Limb (tissue), 2 donors: ENCODE data around the gene MSRB3.
"Not testable (repeated sequence)": the region's sequence is repeated elsewhere in the genome, so short reads cannot be mapped to it uniquely, and the experiment has no call there.

Experiments used
- DNase-seq, 2 donors: peaks; one replicate each; pipeline ENCODE4 v3.0.0-alpha.2; 2016; ENCODE audit errors: extremely low spot score in 2 of 2

MSRB3 gene

DNA sequence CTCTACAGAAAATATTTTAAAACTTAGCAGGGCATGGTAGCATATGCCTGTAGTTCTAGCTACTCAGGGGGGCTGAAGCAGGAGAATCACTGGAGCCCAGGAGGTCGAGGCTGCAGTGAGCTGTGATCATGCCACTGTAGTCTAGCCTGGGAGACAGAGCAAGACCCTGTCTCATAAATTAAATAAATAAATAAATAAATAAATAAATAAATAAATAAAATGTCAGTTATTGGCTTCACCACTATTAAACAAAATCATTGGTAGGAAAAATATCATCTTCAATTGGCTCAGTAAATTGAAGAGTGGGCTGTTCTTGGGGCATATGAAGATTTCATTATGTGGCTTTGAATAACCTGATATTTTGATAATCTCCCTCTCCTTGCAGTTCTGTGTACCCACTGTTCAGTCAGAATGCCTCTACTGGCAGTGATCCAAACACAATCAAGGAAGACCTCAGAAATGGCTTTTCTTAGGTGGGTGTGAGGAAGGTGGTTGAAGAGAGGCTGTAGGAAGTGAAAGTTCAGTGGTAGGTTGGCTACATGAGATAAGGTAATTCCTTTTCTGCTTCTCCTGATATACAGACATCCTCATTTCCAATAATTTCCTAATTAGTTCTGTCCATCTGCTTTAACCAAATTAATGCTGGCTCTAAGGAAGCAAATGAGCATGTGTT, 175.8 kb downstream of the MSRB3 start:
- no peak for DNase-seq

DNA sequence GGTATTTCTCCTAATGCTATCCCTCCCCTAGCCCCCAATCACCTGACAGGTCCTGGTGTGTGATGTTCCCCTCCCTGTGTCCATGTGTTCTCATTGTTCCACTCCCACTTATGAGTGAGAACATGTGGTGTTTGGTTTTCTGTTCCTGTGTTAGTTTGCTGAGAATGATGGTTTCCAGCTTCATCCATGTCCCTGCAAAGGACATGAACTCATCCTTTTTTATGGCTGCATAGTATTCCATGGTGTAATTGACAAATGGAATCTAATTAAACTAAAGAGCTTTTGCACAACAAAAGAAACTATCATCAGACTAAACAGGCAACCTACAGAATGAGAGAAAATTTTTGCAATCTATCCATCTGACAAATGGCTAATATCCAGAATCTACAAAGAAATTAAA, 178.9 kb downstream of the MSRB3 start:
- DNase-seq = not testable (repeated sequence)

DNA sequence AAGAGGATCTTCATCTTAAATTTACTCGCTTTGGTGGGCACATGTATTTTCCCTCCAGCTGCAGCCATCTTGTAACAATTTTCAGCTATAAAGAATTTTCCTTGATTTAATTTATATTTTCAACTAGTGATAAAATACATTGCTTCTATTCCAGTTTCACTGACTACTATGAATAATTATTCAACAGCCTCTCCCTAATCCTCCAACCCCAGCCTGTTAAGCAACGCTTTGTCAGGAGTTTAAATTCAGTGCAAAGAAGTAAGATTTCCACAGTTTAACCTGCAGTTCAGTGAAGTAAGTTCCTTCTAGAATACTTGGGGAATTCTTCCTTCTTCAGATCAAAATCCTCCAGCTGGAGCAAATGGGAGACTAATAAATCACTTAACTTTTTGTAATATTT, 180.2 kb downstream of the MSRB3 start:
- no peak for DNase-seq

DNA sequence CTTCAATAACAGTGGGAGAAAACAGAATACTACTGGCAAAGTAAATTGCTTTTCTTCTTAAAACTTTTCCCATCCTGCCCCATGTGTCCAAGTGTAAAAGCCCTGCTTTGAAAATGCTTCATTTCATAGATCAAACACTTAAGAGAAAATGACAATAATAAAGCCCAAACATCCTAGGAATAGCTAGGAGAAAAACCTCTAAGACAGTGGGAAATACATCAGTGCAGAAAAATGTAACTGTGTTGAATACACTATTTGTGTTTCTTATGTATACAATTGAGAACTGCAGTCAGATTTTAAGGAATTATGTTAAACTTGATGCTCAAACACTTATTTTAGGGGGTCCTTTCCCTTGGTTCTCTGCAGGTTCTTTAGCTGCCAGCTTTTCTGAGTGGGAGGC, 181.1 kb downstream of the MSRB3 start:
- no peak for DNase-seq

DNA sequence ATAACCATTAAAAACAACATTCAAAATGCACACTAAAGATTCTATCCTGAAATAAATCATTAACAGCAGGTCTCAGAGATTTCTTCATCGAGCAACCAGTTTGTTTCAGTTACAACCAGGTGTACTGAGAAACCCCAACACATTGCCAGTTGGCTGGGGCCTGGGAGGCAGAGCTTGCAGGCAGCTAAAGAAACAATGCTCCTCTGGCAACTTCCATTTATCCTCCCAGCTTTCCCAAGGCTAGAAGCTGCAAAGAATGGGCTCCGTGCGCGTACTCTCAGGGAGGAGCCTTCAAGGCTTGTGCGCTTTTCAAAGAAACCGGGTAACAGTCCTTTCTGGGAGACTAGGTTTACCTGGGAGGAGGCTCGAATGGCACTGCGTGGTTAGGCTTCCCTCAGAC, 181.6 kb downstream of the MSRB3 start:
- no peak for DNase-seq

DNA sequence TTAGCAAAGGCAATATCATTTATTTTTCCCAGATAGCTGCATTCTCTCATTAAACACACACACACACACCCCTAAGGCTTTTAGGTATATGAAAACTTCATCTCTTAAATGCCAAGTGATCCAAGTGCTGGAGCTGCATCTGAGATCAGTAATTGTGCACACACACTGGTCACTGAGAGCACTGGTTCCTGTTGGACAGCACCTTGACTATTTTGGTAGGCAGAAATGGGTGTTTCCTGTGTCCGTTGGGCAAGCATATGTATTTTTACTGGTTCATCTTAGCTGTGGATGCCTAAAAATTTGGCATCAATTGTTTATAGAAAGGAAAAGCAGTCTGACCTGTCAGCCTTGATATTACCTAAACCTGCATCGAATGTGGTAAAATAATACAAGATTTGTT, 182.5 kb downstream of the MSRB3 start:
- no peak for DNase-seq

DNA sequence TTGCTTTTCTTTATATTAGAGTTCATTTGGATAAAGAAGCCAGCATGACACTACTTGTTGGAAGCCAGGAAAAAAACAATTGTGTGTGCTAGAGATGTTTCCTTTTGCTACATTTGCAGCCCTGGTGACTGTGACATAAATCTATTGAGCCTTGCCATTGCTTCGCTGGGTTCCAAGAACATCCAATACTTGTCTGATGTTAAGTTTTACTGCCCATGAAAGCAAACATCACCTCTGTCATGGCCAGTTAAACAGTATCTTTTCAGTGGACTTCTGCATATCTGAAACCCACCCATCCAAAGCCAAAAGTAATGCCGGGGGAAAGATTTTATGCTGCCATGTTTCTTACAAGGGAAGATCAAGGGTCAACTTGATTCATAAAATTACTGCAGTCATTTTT, 184.0 kb downstream of the MSRB3 start:
- no peak for DNase-seq

DNA sequence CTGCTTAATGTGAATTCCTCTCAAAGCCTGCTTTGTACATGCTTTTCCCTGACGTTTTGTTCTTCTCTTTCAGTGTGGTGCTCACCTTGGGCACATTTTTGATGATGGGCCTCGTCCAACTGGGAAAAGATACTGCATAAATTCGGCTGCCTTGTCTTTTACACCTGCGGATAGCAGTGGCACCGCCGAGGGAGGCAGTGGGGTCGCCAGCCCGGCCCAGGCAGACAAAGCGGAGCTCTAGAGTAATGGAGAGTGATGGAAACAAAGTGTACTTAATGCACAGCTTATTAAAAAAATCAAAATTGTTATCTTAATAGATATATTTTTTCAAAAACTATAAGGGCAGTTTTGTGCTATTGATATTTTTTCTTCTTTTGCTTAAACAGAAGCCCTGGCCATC, 184.6 kb downstream of the MSRB3 start:
- no peak for DNase-seq

DNA sequence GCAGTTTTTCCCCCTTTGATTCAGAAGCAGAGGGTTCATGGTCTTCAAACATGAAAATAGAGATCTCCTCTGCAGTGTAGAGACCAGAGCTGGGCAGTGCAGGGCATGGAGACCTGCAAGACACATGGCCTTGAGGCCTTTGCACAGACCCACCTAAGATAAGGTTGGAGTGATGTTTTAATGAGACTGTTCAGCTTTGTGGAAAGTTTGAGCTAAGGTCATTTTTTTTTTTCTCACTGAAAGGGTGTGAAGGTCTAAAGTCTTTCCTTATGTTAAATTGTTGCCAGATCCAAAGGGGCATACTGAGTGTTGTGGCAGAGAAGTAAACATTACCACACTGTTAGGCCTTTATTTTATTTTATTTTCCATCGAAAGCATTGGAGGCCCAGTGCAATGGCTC, 185.1 kb downstream of the MSRB3 start:
- no peak for DNase-seq

DNA sequence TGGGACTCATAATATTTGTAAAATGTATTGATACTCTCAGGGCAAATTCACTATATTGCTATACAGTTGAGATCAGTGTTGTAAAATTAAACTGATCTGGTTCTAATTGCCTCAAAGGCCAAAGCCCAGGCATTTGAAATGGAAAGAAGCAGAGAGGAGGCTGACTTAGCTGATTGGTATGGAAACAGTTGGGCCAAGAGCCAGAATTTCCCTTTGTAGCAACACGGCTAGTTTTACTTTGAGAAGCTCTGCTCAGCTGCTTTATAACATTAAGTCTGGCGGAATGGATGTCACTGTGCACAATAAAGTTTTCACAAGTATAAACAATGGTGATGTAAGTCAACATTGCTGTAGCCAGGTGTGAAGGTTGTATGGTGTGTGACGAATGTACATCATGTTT, 186.4 kb downstream of the MSRB3 start:
- DNase-seq = peak; percentile 43 to 70

DNA sequence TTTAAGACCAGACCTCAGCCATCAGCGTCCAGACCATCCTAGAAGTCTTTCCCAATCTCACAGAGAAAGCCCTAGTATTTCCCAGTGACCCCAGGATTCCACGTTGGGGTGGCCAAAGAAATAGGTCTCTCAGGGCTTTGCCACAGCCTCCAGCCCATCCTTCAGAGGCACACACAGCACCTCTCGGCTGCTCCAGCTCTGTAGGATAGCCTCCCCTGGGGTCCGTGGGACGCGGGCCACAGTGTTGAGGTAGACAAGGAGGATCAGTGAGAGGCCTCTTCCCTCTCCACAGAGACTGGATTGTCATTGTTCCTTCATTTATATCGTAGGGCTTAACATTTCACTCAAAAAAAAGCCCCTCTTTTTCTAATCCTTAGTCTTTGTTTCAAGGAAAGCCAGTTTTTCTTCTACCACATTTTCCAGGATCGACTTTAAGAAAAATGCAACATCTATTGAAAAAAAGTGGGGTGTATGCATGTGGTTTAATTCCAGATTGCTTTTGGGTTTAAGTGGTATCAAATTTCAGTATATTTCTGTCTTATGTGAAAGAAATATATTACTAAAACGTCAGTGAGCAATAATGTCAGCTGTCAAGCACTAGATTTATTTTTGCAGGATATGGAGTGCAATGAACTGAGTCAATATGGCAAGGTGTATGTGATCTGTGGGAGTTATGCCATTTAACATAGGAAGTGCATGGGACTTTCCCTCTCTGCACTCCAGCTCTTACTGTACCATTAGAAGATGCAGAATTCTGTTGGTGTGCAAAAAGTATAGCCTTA, 187.5 kb downstream of the MSRB3 start:
- no peak for DNase-seq

DNA sequence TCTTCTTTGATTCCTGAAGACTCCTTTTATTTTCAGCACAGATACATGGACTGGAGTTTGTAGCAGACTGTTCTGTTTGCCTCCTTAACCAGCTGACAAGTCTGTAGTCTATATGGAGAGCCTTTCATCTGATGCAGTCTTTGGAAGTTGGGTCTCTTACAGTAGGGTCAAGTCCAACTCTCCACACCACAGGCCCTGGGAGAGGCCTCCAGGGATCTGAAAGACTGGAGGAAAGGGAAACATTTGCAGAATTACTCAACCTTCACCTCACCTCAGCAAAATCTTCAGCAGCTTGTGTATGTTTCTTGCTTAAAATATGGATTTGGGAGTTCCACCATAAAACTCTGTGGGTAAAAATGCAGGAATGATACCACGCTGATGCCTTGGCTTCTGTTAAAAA, 188.4 kb downstream of the MSRB3 start:
- DNase-seq = no peak

DNA sequence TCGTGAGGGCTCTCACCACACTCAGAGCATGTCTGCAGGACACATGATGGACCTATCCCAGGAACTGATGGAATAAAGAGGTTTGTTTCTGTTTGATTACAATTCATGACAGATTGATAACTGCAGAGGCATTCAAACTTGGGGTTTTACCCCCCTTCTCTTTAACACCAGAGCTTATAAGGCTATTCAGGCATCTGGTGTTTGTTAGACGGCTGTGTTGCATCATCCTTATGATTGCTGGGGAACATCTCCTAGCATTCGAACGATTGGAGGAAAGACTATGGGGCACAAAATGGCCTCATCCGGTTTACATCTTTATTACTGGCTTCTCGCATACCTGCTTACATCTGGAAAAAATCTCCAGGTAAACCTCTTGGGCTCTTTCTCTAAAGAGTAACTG, 191.8 kb downstream of the MSRB3 start:
- DNase-seq = no peak

DNA sequence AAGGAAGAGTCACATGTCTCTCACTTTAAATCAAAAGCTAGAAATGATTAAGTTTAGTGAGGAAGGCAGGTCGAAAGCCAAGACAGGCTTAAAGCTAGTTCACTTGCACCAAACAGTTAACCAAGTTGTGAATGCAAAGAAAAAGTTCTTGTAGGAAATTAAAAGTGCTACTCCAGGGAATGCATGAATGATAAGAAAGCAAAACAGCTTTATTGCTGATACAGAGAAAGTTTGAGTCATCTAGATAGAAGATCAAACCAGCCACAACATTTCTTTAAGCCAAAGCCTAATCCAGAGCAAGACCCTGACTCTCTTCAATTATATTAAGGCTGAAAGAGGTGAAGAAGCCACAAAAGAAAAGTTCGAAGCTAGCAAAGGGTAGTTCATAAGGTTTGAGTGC, 193.6 kb downstream of the MSRB3 start:
- DNase-seq = no peak

DNA sequence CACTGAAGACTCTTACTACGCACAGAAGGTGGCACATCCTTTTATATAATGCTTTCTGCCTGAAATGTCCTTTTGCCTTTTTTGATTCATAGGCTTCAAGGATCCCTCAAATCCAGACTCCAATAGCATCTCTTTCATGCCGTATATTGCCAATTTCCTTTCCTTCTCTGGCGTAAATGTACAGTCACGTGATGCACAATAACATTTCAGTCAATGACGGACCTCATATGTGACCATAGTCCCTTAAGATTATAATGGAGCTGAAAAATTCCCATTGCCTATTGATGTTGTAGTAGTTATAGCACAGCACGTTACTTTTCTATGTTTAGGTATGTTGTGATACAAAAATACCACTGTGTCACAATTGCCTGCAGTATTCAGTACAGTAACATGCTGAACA, 196.3 kb downstream of the MSRB3 start:
- DNase-seq = no peak

DNA sequence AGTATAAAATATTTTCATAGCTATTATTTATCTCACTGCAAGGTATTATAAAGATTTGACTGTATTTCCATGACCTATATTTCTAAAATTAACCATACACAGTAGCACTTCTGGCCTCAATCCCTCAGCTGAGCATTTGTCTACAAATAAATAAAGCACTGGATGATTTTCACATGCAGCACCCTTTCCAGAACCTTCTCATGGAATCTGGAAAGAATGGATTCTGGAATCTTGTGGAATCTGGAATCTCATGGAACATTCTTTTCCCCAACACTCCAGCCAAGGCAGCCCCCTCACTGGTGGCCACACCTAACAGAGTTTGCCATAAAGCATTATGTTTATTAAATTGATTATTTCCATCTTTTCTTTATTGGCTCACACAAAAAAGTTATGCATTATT, 199.2 kb downstream of the MSRB3 start:
- no peak for DNase-seq

DNA sequence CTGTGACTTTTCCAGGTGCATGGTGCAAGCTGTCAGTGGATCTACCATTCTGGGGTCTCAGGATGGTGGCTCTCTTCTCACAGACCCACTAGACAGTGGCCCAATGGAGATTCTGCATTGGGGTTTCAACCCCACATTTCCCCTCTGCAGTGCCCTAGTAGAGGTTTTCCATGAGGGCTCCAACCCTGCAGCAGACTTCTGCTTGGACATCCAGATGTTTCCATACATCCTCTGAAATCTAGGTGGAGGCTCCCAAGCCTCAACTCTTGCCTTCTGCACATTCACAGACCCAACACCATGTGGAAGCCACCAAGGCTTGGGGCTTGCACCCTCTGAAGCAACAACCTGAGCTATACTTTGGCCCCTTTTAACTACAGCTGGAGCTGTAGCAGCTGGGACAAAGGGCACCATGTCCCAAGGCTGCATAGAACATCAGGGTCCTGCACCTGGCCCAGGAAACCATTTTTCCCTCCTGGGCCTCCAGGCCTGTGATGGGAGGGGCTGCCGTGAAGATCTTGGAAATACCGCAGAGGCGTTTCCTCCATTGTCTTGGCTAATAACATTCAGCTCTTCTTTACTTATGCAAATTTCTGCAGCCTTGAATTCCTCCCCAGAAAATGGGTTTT, 205.5 kb downstream of the MSRB3 start:
- DNase-seq = not testable (repeated sequence)

DNA sequence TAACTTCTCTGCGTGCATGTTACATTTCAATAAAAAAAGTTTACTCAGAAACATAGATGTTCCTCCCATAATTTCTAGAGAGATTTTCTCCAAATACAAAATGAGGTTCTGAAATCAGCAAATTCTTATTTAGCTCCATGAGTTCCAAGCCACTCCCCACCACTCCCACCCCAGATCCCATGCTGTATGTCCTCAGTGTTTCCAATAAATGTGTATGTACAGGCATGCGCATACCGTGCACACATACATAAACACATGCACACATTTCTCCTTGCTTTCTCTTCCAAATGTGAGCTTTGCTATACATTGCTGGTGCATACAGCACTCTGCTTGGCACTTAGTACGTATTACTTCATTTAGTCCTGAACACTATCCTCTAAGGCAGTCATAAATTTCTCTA, 209.7 kb downstream of the MSRB3 start:
- no peak for DNase-seq

DNA sequence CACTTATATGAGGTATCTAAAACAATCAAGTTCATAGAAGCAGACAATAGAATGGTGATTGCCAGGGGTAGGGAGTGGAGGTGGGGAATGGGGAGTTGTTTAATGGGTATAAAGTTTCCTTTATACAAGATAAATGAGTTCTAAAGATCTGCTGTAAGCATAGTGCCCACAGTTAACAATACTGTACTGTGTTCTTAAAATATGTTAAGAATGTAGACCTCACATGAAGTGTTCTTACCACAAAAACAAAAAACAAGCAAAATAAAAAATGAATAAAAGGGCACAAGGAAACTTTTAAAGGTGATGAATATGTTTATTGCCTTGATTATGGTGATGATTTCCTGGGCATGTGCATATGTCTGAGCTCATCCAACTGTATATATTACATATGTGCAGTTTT, 211.8 kb downstream of the MSRB3 start:
- DNase-seq = no peak

DNA sequence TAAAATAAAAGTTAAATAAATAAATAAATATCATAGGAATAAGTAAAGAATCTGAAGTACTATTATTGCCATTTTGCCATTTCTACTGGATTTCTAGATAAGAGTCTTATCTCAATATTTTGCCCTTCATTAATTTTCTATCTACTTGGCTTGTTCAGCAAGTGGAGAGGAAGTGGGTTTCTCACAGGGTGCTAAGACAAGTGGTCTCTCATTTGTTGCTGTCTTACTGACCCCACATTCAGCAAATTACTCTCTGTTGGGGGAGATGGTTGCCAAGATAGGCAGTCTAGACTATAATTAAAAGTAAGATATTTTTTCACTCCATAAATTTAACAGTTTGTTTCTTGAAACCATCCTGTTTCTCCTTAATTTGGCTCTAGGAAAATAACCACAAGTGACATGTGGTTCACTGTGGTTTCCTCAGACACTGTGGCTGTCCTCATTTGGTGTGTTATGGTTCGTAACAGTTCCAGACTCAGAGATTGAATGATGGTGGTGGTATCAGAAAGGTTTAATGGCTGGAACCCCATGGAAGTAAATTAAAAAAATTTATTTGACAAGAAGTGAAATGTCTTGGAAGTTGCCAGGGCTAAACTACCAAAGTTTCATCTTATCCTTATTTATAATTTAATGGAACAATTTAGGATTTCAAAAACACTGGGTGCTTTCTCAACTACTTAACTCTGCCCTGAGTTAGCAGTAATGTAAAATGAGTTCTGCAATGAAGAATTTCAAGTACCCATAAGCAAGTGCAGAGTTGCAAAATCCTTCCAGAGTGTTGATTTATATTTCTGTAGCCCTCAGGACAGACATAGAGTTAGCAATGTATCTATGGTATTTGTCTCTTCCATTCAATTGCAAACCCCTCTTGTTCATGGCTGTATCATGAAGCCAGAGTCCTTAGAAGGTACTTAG, 214.8 kb downstream of the MSRB3 start:
- no peak for DNase-seq

DNA sequence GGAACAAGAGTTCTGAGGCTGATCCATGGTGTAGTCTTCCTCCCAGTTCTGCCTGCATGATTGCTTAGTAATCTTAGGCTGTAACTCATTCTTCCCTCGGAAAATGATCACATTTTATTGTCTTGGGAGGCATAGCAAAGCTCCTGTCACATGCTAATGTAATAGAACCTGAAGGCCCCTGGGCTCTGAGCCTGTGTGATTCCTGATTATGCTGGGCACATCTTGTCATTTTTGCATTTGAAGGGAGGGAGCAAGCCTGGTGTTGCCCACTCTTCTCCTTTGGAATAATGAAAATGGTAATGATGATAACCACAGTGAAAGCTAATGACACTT, 215.4 kb downstream of the MSRB3 start:
- DNase-seq = no peak

DNA sequence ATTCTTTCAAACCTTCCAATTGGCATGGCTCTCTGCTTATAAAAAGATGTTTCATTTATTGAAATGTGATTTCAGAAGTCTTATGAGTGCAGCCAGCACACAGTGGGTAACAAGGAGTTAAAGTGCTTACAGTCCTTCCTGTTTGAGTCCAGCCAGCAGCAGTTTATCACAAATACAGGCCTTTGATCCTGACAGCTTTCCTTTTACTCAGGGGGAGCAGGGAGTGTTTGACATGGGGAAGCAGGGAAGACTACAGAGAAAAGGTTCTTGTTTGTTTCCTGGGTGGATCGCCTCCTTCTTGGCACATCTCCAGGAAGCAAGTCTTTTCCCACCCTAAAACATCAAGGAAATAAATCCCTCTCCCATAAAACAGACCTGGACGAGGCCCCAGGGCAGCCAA, 216.1 kb downstream of the MSRB3 start:
- DNase-seq = no peak
